Motor neuron (in vitro differentiated cells): Measurements from ENCODE around the gene PAX7. TPM values are rescaled to one million over a fixed set of nuclear protein-coding genes. Genes with fewer than 3 reads are reported as not detected.
A peak's percentile ranks its signal among the peaks of the same experiment; 100 is the strongest.

ENCODE experiments used
- ATAC-seq, 8 experiments: fragments of 200-7000 bp; cut with Tn5 transposase; replicated peaks in 6 of 8; 2 replicates each; pipeline ENCODE4 v1.8.0; 2021; ENCODE audit warnings: mild to moderate bottlenecking in 8 of 8, moderate library complexity in 8 of 8
- H3K27ac ChIP-seq, 2 donors: fragments of 250-450 bp; sonication (Bioruptor Pico); 2 replicates each; pipeline ENCODE4 v1.9.0; 2021; ENCODE audit warnings: antibody characterized with exemption in 2 of 2, mild to moderate bottlenecking in 2 of 2, moderate library complexity in 1 of 2
- H3K4me1 ChIP-seq, 2 donors: fragments of 250-450 bp; sonication (Bioruptor Pico); replicated peaks in 1 of 2; 2 replicates each; pipeline ENCODE4 v1.6.1; 2021; ENCODE audit warnings: antibody characterized with exemption in 2 of 2, mild to moderate bottlenecking in 2 of 2, moderate library complexity in 1 of 2
- H3K4me3 ChIP-seq, 5 donors: fragments of 250-450 bp; sonication (Bioruptor Pico); 2 replicates each; pipeline ENCODE4 v1.9.0; 2021; ENCODE audit warnings: antibody characterized with exemption in 5 of 5, mild to moderate bottlenecking in 5 of 5, moderate library complexity in 4 of 5
- WGBS, 10 experiments: fragments of 450-650 bp; shearing (Covaris generic); methylation state at CpG; one replicate each; pipeline ENCODE4 v1.0.0; 2022; 5-methylcytosine and 5-hydroxymethylcytosine counted together
- in situ Hi-C, 9 experiments: fragments of 400-800 bp; cut with MboI; loops; one replicate each; pipeline ENCODE4 v1.15.0; 2021; ENCODE audit warnings: low sequenced_read_pairs in 9 of 9, low pct_unique_long_range_greater_than_20kb in 2 of 9; ENCODE audit not compliant: unreplicated experiment in 9 of 9
- total RNA-seq, 8 experiments: library from RNA; unstranded; fragments of 300-600 nt; gene quantifications; 2 replicates each; pipeline versions ENCODE4 v1.2.3 to v1.2.4, GENCODE V29; 2022

PAX7 gene
- total RNA-seq, 8 experiments from 2014 or later: 0.05 to 0.76 (median 0.18) TPM; not detected in 1

DNA sequence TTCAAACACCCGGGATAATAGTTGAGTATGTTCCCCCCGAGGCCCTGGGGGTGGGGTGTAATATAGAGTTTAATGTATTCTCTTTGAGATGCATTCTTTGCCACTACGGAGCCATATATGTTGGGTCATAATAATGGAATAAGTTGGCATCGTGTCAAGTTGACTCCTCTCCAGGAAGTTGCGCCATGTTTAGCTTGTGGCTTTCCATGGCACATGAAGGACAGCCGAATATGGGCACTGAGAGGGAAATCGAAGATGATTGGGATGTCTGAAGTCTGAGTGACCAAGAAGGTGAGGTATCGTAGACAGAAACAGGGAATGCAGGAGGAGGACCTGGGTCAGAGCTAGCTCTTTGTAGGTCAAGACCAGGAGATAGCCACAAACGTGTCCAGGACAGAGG, 92.6 kb downstream of the PAX7 start:
- peak overlapping the region in 1 of 2 donors; percentile 4 for H3K27ac ChIP-seq
- H3K4me1 ChIP-seq: peaks cover 16 to 38% of the 10 kb centered on the region in 2 donors
- no peak overlapping the region for H3K4me3 ChIP-seq
- WGBS, 10 experiments: 29 to 88% (median 73%) methylated on average over 2 to 9 of the region's 9 CpGs; no CpG with 5 or more reads in 2 of the 10 experiments
- in situ Hi-C loops: no loop called here
- no peak for ATAC-seq

DNA sequence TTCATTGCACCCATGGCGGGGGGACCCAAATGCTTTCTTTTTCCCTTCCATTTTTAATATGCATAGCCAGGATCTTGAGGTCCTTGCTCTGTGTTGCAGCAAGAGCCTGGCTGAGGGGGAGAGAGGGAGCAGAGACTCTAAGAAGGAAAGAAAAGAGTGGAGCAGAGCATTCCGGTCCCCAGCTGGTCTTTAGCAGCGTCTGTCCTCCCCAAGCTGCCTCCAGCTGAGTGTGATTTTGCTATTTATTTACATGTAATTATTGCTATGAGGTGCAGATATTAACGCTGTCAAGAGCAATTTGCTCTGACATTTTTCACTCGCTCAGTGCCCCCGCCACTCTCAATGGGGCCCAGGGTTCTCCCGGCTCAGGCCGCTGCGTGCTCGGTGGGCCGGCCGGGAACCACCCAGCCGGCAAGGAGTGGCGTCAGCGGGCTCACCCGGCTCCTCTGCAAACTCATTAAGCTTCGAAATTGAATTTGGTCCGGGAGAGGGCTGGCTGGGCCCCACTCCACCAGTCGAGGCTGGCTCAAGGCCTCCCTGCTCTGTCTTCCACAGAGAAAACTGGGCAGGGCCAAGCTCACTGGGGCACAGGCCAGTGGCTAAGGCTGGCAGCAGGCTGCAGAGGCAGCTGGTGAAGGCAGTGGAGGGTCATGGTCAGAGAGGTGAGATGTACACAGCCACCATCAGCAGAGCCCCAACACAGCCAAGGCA, 93.2 kb downstream of the PAX7 start:
- Histone ChIP-seq H3K4me1 (peaks cover 16 to 38% of the 10 kb centered on the region in 2 donors), H3K4me3 (no peak overlapping the region), H3K27ac (peak overlapping the region in 1 of 2 donors; percentile 57)
- in situ Hi-C loops: no loop called here
- WGBS, 10 experiments: 7 to 61% (median 40%) methylated on average over 1 to 18 of the region's 19 CpGs; no CpG with 5 or more reads in 3 of the 10 experiments
- peak in 6 of 8 experiments; percentile 33 to 89 (median 86) for ATAC-seq

DNA sequence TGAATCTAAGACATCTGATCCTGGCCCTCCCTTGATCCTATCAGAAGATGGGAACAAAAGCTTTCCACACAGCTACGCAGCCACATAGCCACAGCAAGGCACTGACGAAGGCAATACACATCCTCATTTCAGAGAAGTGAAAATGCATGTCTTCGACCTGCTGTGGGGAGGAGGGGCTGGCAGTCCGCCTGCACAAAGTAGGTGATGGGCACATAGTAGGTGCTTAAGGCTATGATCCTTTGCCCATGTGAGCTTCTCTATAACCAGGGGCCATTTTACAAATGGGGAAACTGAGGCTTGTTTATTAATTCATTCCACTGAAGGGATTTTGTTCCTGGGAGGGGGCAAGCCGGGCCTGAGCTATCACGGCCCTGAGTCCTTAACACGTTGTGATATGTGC, 94.2 kb downstream of the PAX7 start:
- Histone ChIP-seq H3K4me3 (no peak overlapping the region), H3K4me1 (peaks cover 16 to 38% of the 10 kb centered on the region in 2 donors), H3K27ac (no peak overlapping the region)
- WGBS, 10 experiments: 30 to 80% (median 72%) methylated on average over 1 to 7 of the region's 7 CpGs; no CpG with 5 or more reads in 3 of the 10 experiments
- in situ Hi-C loops: no loop called here
- ATAC-seq: no peak

DNA sequence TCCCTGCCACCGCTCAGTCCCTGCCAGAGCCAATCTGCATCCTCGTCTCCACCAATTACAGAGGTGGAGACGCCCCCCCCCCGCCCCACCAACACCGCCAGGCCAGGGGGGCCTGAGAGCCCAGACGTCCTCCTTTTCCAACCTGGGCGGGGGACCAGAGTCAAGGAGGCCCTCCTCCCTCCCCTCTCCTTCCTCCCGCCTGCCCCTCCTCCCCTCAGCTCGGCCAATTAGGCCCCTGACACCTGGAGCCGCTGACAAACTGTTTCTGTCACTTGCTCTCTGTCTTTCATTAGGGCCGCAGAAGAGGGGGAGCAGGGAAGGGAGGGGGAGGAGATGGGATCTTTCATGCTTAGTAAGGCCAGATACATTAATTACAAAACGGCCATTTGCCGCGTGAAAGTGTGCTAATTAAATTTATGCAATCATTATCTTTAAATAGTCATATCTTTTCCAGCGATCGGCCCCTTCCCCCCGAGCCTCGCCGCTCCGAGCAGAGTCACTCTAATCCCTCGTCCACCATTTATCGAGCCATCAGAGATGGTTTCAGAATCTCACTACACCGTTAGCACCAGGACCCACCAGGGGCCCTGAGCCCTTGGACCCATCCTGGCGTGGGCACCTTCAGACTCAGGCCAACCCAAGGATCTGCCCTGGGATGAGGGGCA, 94.7 kb downstream of the PAX7 start:
- peaks cover 16 to 38% of the 10 kb centered on the region in 2 donors for H3K4me1 ChIP-seq
- H3K4me3 ChIP-seq: no peak overlapping the region
- H3K27ac ChIP-seq: no peak overlapping the region
- 13 to 60% (median 34%) methylated on average over 1 to 16 of the region's 24 CpGs; no CpG with 5 or more reads in 4 of the 10 experiments for WGBS, 10 experiments
- ATAC-seq: peak in 5 of 8 experiments; percentile 49 to 65 (median 54)
- in situ Hi-C loops: no loop called here

DNA sequence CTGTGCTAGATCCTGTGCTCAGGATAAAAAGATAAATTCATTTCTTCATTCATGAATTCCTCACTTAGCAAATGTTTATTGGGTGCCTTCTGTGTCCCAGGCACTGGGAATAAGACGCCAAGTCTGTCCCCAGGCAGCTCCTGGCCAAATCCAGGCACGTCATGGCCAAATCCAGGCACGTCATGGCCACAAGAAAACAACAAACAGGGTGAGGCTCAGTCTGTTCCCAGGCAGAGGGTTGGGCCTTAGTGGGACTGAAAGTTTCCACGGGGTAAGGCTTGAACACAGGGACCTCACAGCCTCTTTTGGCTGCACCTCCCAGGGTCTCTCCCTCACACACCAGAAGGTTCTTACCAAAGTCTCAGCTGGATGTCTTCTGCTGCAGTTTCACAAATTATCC, 95.7 kb downstream of the PAX7 start:
- no peak overlapping the region for H3K27ac ChIP-seq
- H3K4me1 ChIP-seq: peaks cover 16 to 33% of the 10 kb centered on the region in 2 donors
- in situ Hi-C loops: no loop called here
- H3K4me3 ChIP-seq: no peak overlapping the region
- 0 to 79% (median 29%) methylated on average over 1 to 4 of the region's 4 CpGs; no CpG with 5 or more reads in 3 of the 10 experiments for WGBS, 10 experiments
- peak in 2 of 8 experiments; percentile 31 to 58 for ATAC-seq

DNA sequence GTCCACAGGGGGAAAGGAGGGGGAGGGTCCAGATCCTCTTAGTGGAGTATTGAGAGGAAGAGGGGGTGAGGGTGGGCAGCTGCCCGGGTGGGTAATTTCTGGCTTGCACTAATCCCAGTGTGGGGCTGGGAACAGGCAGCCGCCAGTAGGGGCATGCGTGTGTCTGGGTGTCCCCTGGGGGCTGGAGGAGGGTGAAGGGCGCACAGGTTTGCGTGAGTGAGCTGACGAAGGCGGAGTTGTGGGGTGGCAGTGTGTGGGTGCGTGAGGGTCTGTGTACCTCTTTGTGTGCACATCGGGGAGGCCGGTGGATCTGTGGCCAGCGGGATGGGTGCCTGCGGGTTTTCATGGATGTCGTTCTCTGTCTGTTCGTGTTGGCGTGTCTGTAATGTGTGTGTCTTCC, 97.3 kb downstream of the PAX7 start:
- in situ Hi-C loops: no loop called here
- Histone ChIP-seq H3K4me3 (no peak overlapping the region), H3K27ac (no peak overlapping the region), H3K4me1 (peaks cover 16 to 33% of the 10 kb centered on the region in 2 donors)
- WGBS, 10 experiments: 63 to 100% (median 91%) methylated on average over 3 to 8 of the region's 15 CpGs; no CpG with 5 or more reads in 6 of the 10 experiments
- no peak for ATAC-seq

DNA sequence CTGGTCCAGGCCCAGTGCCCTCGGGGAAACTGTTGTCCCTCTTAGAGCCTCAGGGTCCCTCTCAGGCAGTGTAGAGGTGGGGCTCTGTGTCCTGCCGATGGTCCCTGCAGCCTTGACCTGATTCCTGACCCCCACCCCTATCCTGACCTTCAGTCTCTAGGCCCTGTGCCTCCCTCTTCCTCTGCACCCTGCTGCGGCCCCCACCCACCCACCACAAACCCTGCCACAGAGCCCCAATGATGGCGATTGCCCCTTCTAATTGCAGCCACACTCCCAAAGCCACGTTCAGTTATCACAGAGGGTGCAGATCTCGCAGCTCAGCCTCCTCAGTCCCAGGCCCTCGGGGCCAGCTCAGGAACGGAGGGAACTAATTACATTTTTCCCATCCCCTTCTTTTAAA, 99.7 kb downstream of the PAX7 start:
- H3K27ac ChIP-seq: no peak overlapping the region
- ATAC-seq: no peak
- H3K4me3 ChIP-seq: no peak overlapping the region
- 33 to 63% methylated on average over 1 to 3 of the region's 8 CpGs; no CpG with 5 or more reads in 8 of the 10 experiments for WGBS, 10 experiments
- peaks cover 4 to 11% of the 10 kb centered on the region in 2 donors for H3K4me1 ChIP-seq
- in situ Hi-C loops: no loop called here

DNA sequence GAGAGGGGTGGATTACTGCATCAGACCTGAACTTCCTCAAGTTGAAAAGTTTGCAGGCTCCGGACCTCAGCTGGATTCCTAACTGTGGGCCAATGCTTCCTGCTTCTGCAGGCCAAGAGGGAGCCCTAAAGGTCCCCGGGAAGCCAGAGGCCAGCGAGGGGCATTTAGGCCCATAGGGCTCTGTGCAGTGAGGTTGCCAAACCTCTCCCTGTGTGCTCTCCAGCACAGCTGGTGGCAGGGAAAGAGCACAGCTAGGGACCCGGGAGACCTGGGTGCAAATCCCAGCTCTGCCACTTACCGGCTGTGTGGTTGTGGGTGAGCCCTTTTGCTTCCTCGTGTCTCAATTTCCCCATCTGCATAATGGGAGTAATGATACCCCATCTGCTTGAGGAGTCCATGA, 100.5 kb downstream of the PAX7 start:
- WGBS, 10 experiments: 0 to 70% (median 50%) methylated on average over 1 to 6 of the region's 6 CpGs; no CpG with 5 or more reads in 5 of the 10 experiments
- Histone ChIP-seq H3K4me3 (no peak overlapping the region), H3K27ac (no peak overlapping the region), H3K4me1 (peaks cover 0 to 4% of the 10 kb centered on the region in 2 donors)
- no peak for ATAC-seq
- in situ Hi-C loops: no loop called here

DNA sequence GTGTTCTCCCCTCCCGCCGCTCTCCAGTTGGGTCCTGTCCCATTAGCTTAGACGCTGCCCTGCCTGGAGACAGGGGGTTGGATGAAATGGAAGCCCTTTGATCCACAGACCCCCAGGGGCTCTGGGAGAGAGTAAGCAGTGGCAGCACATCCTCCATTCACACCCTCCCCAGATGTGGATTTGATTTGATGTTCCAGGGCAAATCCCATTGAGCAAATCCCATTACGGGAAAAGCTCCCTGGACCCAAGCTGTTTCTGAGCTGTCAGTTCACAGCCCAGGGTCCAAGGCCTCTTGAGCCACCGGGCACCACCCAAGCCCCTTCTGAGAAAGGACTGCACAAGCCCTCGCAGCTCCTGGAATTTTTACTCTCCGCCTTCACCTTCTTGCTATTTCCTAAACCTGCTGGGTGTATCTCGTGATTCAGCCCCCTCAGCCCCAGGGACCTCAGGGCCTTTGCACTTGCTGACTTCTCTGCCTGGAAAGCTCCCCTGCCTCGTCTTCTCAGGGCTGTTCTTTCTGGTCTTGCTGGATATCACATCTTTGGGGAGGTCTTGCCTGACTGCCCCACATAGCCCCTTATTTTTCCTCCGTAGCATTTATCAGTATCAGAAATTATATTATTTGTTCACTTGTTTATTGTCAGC, 101.1 kb downstream of the PAX7 start:
- WGBS, 10 experiments: 0 to 95% (median 69%) methylated on average over 1 to 10 of the region's 10 CpGs; no CpG with 5 or more reads in 1 of the 10 experiments
- H3K4me3 ChIP-seq: no peak overlapping the region
- in situ Hi-C loops: no loop called here
- H3K4me1 ChIP-seq: peaks cover 0 to 2% of the 10 kb centered on the region in 2 donors
- H3K27ac ChIP-seq: no peak overlapping the region
- no peak for ATAC-seq

DNA sequence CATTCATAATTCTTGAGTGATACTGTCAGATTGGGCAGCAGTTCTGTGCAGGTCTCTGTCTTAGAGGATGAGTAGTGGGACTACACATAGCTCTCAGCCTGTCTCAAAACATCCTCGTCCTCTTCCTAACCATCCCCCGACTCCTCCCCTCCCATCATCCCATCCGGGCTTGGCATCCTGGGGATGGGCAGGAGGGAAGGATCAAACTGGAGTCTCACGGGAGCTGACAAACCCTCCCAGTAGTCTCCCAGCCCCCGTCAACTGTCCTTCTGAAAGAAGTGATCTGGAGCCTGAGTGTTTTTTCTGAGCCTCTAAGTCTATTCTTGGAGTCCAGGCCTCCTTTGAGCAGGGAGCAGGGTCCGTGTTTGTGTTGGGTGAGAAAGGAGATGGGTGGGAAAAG, 102.0 kb downstream of the PAX7 start:
- 0 to 60% (median 27%) methylated on average over 1 to 6 of the region's 6 CpGs; no CpG with 5 or more reads in 2 of the 10 experiments for WGBS, 10 experiments
- Histone ChIP-seq H3K4me1 (peaks cover 0 to 2% of the 10 kb centered on the region in 2 donors), H3K4me3 (no peak overlapping the region), H3K27ac (no peak overlapping the region)
- in situ Hi-C loops: no loop called here
- no peak for ATAC-seq

DNA sequence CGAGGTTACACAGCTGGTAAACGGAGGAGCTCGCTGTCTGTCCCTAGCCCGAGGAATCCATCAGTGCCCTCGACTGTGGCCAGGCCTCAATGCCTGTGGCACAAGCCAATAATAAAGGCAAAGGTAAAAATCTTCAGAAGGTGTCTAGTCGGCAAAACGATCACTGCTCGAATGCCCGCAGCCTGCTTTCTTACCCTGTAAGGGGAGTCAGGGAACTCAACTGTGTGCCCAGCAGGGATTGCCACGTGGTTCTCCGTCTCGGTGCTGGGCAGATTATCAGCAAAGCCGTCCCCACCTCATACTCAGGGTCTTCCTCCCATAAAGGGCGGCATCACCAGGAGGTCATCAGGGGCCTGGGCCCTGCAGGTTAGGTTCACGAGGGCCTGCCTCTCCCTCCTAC, 103.4 kb downstream of the PAX7 start:
- Histone ChIP-seq H3K27ac (no peak overlapping the region), H3K4me1 (peaks cover 0 to 10% of the 10 kb centered on the region in 2 donors), H3K4me3 (no peak overlapping the region)
- ATAC-seq: no peak
- 0 to 93% (median 63%) methylated on average over 1 to 15 of the region's 15 CpGs; no CpG with 5 or more reads in 1 of the 10 experiments for WGBS, 10 experiments
- in situ Hi-C loops: no loop called here

DNA sequence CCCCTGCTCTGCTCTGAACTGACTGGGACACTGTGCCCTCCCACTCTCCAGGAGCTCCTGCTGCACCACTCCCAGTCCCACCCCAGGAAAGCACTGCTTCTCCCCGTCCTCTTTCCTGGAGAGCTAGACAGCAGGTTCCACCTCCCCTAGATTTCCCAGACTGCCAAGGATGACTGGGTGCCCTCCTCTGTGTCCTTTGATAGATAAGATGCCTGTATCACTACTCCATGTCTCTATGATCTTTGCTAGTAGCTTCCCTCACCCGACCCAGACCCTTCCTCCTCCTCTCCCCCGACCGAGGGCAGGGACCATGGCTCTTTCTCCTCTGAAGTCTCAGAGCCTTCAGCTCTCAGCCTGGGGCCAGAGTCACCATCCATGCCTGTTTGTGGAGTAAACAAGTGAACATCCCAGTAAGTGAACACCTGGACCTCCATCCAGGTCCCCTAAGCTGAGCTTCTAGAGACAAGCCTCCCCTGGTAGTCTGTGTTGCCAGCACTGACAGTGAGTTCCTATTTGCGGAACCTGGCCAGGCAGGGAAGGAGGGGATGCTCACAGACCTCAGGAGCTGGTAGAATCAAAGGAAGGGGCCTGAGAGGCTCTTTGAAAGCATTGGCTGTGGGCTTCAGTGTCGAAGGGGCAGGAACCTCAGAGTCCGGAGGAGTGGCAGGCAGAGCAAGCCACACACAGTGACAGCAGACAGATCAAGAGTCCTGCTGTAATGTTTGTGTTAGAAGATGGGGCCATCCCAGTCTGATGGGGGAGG, 104.0 kb downstream of the PAX7 start:
- H3K27ac ChIP-seq: no peak overlapping the region
- no peak for ATAC-seq

More for the DNA sequence above, 104.0 kb downstream of the PAX7 start:
- H3K4me1 ChIP-seq: peaks cover 0 to 10% of the 10 kb centered on the region in 2 donors
- in situ Hi-C loops: no loop called here
- no peak overlapping the region for H3K4me3 ChIP-seq
- 8 to 80% (median 49%) methylated on average over 1 to 5 of the region's 7 CpGs; no CpG with 5 or more reads in 3 of the 10 experiments for WGBS, 10 experiments
